GM12878 (cell line): ENCODE measurements around the gene HNRNPA2B1. TPM values are rescaled to one million over a fixed set of nuclear protein-coding genes. Genes with fewer than 3 reads are reported as not detected.

Experiments
- BACH1 ChIP-seq: fragments of 450-650 bp; IDR thresholded peaks from 2 replicates; pipeline ENCODE4 v1.6.1; 2017; ENCODE audit warnings: mild to moderate bottlenecking, borderline replicate concordance
- CHD1 ChIP-seq: IDR thresholded peaks from 2 replicates; pipeline ENCODE4 v1.6.1; 2012; ENCODE audit warnings: low read depth, low read length, improper control_type of control experiment
- EED ChIP-seq: sonication (generic); IDR thresholded peaks from 2 replicates; pipeline ENCODE4 v1.6.1; 2016; ENCODE audit warnings: antibody characterized with exemption, low read depth
- IKZF2 ChIP-seq, 2 experiments: fragments of 450-650 bp; IDR thresholded peaks; 2 replicates each; pipeline ENCODE4 v1.6.1; 2017; ENCODE audit warnings: mild to moderate bottlenecking in 2 of 2, moderate library complexity in 2 of 2
- JUNB ChIP-seq: IDR thresholded peaks from 2 replicates; pipeline ENCODE4 v1.6.1; 2016; ENCODE audit warnings: antibody characterized with exemption, mild to moderate bottlenecking
- NBN ChIP-seq: fragments of 450-650 bp; IDR thresholded peaks from 2 replicates; pipeline ENCODE4 v1.6.1; 2016
- PAX5 ChIP-seq: IDR thresholded peaks from 2 replicates; pipeline ENCODE4 v1.6.1; 2011; ENCODE audit warnings: low read depth, low read length, borderline replicate concordance
- RAD21 ChIP-seq: IDR thresholded peaks from 2 replicates; pipeline ENCODE4 v1.6.1; 2011; ENCODE audit warnings: mild to moderate bottlenecking, low read depth, low read length, moderate library complexity; ENCODE audit not compliant: insufficient read depth
- RELA ChIP-seq: fragments of 450-650 bp; IDR thresholded peaks from 2 replicates; pipeline ENCODE4 v1.8.0; 2014; ENCODE audit warnings: borderline replicate concordance; ENCODE audit not compliant: partially characterized antibody
- polyA plus RNA-seq, 11 experiments: library from polyadenylated mRNA; depleted of rRNA in 4 of 11; unstranded in 6 of 11; stranded (reverse) in 5 of 11; fragments of >200 nt; fragmentation: Nextera tagmentation in 4 of 11; fragmentation: Illumina TruSeq in 1 of 11; extraction: Ambion mirVana in 4 of 11; extraction: Trizol in 1 of 11; gene quantifications; 1 replicate in 1 of 11; 2 replicates in 10 of 11; pipeline versions ENCODE4 v1.2.1 to v1.2.3, GENCODE V29; 2011 to 2016; ENCODE audit warnings: inconsistent platforms in 2 of 11, missing spikeins in 2 of 11, low read depth in 1 of 11
- total RNA-seq, 4 experiments: library from RNA; depleted of rRNA in 3 of 4; stranded (reverse); fragments of >200 nt in 3 of 4; fragmentation: Illumina TruSeq in 1 of 4; extraction: Trizol in 1 of 4; gene quantifications; 2 replicates each; pipeline versions ENCODE4 v1.2.1 to v1.2.3, GENCODE V29; 2013 to 2021
- TF ChIP-seq, protein P1 (sequence below): IDR thresholded peaks from 2 replicates; pipeline ENCODE4 v1.6.1; 2012; ENCODE audit warnings: improper control_type of control experiment, low read depth, low read length; ENCODE audit not compliant: insufficient replicate concordance
- TF ChIP-seq, protein P2 (sequence below): IDR thresholded peaks from 2 replicates; pipeline ENCODE4 v1.6.1; 2011; ENCODE audit warnings: mild to moderate bottlenecking, low read depth, low read length, moderate library complexity; ENCODE audit not compliant: insufficient replicate concordance
- TF ChIP-seq, protein P3 (sequence below): fragments of 150-350 bp; IDR thresholded peaks from 2 replicates; pipeline ENCODE4 v1.6.1; 2014; ENCODE audit warnings: mild to moderate bottlenecking, low read depth, low read length
- TF ChIP-seq, protein P4 (sequence below): IDR thresholded peaks from 2 replicates; pipeline ENCODE4 v1.6.1; 2011; ENCODE audit warnings: low read depth, low read length, improper control_type of control experiment, borderline replicate concordance
- TF ChIP-seq, protein P5 (sequence below), 3 experiments: IDR thresholded peaks in 2 of 3; conservative IDR thresholded peaks in 1 of 3; 2 replicates each; pipeline ENCODE4 v1.5.1; 2011; ENCODE audit warnings: low read depth in 3 of 3, low read length in 3 of 3, mild to moderate bottlenecking in 3 of 3, control low read depth in 2 of 3, moderate library complexity in 2 of 3, inconsistent platforms in 1 of 3, mixed read lengths in 1 of 3; ENCODE audit not compliant: control insufficient read depth in 2 of 3, insufficient read depth in 1 of 3; ENCODE audit errors: extremely low read depth in 1 of 3
- TF ChIP-seq, protein P6 (sequence below): fragments of 450-650 bp; IDR thresholded peaks from 2 replicates; pipeline ENCODE4 v1.6.1; 2017; ENCODE audit warnings: mild to moderate bottlenecking

The HNRNPA2B1 gene
- total and polyA plus RNA-seq, 10 of the 15 experiments (the other 5 are each of a cell fraction or from before 2014, with no cell fraction given) = 295 to 1,396 (median 932) TPM

DNA sequence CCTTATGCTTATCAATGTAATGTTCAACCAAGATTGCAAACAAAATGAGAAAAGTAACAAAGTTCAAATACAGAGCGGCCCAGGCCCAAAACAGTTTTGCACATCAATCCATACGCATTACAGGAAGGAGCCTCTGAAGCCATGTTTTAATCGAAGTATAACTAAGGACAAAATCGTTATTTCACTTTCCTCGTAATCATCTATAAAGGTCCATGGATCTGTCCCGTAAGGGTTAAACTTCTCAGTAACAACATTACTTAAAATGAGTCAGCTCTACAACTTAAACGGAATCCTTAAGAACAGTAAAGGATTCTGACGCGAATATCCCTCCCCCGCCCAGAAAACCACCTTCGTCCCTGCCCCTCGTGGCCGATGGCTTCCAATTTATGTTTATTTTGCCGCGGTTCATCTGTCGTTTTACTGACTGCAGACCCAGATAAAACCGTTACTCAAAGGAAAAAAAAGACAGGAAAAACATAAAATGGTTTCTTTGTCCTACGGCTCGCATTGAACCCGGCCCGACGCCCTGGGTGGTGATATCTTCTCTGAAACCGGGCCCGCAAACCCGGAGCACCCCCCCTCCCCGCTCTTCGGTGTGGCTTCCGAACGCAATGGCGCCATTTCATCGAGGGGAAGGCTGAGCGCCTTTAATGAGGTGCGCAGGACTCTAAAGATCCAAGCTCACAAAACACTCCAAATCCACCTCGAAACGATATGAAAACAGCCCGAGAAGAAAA is 1.1 kb downstream of the HNRNPA2B1 start (continued):
- TF ChIP-seq, protein P1, sequence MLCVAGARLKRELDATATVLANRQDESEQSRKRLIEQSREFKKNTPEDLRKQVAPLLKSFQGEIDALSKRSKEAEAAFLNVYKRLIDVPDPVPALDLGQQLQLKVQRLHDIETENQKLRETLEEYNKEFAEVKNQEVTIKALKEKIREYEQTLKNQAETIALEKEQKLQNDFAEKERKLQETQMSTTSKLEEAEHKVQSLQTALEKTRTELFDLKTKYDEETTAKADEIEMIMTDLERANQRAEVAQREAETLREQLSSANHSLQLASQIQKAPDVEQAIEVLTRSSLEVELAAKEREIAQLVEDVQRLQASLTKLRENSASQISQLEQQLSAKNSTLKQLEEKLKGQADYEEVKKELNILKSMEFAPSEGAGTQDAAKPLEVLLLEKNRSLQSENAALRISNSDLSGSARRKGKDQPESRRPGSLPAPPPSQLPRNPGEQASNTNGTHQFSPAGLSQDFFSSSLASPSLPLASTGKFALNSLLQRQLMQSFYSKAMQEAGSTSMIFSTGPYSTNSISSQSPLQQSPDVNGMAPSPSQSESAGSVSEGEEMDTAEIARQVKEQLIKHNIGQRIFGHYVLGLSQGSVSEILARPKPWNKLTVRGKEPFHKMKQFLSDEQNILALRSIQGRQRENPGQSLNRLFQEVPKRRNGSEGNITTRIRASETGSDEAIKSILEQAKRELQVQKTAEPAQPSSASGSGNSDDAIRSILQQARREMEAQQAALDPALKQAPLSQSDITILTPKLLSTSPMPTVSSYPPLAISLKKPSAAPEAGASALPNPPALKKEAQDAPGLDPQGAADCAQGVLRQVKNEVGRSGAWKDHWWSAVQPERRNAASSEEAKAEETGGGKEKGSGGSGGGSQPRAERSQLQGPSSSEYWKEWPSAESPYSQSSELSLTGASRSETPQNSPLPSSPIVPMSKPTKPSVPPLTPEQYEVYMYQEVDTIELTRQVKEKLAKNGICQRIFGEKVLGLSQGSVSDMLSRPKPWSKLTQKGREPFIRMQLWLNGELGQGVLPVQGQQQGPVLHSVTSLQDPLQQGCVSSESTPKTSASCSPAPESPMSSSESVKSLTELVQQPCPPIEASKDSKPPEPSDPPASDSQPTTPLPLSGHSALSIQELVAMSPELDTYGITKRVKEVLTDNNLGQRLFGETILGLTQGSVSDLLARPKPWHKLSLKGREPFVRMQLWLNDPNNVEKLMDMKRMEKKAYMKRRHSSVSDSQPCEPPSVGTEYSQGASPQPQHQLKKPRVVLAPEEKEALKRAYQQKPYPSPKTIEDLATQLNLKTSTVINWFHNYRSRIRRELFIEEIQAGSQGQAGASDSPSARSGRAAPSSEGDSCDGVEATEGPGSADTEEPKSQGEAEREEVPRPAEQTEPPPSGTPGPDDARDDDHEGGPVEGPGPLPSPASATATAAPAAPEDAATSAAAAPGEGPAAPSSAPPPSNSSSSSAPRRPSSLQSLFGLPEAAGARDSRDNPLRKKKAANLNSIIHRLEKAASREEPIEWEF = no peak
- no peak for TF ChIP-seq NBN
- TF ChIP-seq, protein P2, sequence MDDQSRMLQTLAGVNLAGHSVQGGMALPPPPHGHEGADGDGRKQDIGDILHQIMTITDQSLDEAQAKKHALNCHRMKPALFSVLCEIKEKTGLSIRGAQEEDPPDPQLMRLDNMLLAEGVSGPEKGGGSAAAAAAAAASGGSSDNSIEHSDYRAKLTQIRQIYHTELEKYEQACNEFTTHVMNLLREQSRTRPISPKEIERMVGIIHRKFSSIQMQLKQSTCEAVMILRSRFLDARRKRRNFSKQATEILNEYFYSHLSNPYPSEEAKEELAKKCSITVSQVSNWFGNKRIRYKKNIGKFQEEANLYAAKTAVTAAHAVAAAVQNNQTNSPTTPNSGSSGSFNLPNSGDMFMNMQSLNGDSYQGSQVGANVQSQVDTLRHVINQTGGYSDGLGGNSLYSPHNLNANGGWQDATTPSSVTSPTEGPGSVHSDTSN = no peak
- no peak for TF ChIP-seq BACH1
- TF ChIP-seq, protein P3, sequence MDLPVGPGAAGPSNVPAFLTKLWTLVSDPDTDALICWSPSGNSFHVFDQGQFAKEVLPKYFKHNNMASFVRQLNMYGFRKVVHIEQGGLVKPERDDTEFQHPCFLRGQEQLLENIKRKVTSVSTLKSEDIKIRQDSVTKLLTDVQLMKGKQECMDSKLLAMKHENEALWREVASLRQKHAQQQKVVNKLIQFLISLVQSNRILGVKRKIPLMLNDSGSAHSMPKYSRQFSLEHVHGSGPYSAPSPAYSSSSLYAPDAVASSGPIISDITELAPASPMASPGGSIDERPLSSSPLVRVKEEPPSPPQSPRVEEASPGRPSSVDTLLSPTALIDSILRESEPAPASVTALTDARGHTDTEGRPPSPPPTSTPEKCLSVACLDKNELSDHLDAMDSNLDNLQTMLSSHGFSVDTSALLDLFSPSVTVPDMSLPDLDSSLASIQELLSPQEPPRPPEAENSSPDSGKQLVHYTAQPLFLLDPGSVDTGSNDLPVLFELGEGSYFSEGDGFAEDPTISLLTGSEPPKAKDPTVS = no peak
- no peak for TF ChIP-seq PAX5
- no peak for TF ChIP-seq RAD21
- TF ChIP-seq JUNB = no peak
- TF ChIP-seq IKZF2 (IDR thresholded peaks at IDR 0.05) = no peak
- TF ChIP-seq, protein P4, sequence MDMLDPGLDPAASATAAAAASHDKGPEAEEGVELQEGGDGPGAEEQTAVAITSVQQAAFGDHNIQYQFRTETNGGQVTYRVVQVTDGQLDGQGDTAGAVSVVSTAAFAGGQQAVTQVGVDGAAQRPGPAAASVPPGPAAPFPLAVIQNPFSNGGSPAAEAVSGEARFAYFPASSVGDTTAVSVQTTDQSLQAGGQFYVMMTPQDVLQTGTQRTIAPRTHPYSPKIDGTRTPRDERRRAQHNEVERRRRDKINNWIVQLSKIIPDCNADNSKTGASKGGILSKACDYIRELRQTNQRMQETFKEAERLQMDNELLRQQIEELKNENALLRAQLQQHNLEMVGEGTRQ = no peak
- TF ChIP-seq, protein P5, sequence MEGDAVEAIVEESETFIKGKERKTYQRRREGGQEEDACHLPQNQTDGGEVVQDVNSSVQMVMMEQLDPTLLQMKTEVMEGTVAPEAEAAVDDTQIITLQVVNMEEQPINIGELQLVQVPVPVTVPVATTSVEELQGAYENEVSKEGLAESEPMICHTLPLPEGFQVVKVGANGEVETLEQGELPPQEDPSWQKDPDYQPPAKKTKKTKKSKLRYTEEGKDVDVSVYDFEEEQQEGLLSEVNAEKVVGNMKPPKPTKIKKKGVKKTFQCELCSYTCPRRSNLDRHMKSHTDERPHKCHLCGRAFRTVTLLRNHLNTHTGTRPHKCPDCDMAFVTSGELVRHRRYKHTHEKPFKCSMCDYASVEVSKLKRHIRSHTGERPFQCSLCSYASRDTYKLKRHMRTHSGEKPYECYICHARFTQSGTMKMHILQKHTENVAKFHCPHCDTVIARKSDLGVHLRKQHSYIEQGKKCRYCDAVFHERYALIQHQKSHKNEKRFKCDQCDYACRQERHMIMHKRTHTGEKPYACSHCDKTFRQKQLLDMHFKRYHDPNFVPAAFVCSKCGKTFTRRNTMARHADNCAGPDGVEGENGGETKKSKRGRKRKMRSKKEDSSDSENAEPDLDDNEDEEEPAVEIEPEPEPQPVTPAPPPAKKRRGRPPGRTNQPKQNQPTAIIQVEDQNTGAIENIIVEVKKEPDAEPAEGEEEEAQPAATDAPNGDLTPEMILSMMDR (IDR thresholded peaks at IDR 0.05 in 2 of 3, conservative IDR thresholded peaks at IDR 0.05 in 1 of 3; ENCODE audit: control insufficient read depth in 2 of 3, extremely low read depth in 1 of 3, insufficient read depth in 1 of 3, low read depth in 3 of 3, low read length in 3 of 3) = no peak
- no peak for TF ChIP-seq RELA
- TF ChIP-seq CHD1 = peak; percentile 90; the same call in 1 of the 2 replicates
- TF ChIP-seq, protein P6, sequence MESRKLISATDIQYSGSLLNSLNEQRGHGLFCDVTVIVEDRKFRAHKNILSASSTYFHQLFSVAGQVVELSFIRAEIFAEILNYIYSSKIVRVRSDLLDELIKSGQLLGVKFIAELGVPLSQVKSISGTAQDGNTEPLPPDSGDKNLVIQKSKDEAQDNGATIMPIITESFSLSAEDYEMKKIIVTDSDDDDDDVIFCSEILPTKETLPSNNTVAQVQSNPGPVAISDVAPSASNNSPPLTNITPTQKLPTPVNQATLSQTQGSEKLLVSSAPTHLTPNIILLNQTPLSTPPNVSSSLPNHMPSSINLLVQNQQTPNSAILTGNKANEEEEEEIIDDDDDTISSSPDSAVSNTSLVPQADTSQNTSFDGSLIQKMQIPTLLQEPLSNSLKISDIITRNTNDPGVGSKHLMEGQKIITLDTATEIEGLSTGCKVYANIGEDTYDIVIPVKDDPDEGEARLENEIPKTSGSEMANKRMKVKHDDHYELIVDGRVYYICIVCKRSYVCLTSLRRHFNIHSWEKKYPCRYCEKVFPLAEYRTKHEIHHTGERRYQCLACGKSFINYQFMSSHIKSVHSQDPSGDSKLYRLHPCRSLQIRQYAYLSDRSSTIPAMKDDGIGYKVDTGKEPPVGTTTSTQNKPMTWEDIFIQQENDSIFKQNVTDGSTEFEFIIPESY = no peak
- no peak for TF ChIP-seq EED
